GM13976 (cell line): ENCODE results near the gene TIAL1.

Experiments used
- DNase-seq: peaks from one replicate; pipeline ENCODE4 v3.0.0; 2012; ENCODE audit warnings: low spot score
- in situ Hi-C: fragments of 300-500 bp; cut with MboI; formaldehyde crosslinking; loops from one replicate; pipeline ENCODE4 v1.12.0; 2022; ENCODE audit warnings: low sequenced_read_pairs, mixed read lengths, inconsistent platforms; ENCODE audit not compliant: unreplicated experiment
- TF ChIP-seq, protein P1 (sequence below): IDR thresholded peaks from 2 replicates; pipeline ENCODE4 v1.5.1; 2012; ENCODE audit warnings: borderline replicate concordance, mild to moderate bottlenecking; ENCODE audit not compliant: insufficient read depth; ENCODE audit errors: extremely low read depth, missing control alignments, control extremely low read depth

TIAL1 gene

DNA sequence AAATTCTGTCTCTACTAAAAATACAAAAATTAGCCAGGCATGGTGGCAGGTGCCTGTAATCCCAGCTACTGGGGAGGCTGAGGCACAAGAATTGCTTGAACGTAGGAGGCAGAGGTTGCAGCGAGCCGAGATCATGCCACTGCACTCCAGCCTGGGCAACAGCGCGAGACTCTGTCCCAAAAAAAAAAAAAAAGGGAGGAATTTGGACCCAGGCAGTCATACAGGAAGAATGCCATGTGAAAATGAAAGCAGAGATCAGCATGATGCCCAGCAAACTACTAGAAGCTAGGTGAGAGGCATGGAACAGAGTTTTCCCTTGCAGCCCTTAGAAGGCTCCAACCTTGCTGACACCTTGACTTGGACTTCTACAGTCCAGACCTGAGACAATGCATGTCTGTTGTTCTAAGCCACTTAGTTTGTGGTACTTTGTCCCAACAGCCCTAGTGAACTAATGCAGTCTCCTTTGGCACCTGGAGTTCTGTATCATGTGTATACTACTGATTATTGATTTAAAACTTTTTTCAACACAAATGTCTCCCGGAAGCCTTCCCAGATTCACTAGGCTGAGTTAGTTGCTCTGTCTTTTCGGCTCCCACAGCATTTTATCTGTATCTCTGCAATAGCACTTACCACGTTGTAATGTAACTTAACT lies 44.2 kb upstream of the TIAL1 start:
- in situ Hi-C loops, result no loop called here
- TF ChIP-seq, protein P1, sequence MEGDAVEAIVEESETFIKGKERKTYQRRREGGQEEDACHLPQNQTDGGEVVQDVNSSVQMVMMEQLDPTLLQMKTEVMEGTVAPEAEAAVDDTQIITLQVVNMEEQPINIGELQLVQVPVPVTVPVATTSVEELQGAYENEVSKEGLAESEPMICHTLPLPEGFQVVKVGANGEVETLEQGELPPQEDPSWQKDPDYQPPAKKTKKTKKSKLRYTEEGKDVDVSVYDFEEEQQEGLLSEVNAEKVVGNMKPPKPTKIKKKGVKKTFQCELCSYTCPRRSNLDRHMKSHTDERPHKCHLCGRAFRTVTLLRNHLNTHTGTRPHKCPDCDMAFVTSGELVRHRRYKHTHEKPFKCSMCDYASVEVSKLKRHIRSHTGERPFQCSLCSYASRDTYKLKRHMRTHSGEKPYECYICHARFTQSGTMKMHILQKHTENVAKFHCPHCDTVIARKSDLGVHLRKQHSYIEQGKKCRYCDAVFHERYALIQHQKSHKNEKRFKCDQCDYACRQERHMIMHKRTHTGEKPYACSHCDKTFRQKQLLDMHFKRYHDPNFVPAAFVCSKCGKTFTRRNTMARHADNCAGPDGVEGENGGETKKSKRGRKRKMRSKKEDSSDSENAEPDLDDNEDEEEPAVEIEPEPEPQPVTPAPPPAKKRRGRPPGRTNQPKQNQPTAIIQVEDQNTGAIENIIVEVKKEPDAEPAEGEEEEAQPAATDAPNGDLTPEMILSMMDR, result no peak
- no peak for DNase-seq

DNA sequence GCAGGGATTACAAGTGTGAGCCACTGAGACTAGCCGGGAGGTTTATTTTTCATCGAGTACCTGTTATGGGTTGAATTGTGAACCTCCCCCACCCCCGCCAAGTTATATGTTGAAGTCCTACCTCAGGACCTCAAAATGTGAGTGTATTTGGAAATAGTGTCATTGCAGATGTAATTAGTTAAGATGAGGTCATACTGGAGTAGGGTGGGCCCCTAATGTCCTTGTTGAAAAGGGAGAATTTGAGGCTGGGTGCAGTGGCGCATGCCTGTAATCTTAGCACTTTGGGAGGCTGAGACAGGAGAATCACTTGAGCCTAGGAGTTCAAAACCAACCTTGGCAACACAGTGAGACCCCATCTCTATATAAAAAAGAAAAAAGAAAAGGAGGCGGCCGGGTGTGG lies 43.6 kb upstream of the TIAL1 start:
- TF ChIP-seq, protein P1, result no peak
- DNase-seq, result no peak
- in situ Hi-C loops, result no loop called here

DNA sequence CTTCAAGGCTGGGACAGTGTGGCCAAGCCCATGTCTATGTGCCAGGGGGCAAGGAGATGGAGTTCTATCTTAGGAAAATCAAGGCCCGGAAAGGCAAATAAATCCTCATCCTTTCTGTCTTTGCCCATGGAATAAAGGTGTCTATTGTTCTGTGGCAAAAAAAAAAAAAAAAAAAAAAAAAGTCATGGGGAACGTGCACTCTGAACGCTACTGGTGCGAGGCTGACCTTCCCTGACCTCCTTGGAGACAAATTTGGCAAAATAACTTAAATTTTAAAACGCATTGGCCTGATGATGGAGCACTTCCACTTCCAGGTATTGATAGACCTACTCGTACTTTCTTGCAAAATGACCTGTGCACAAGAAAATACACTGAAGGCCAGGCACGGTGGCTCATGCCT lies 42.2 kb upstream of the TIAL1 start:
- TF ChIP-seq, protein P1, result no peak
- no peak for DNase-seq
- in situ Hi-C loops, result no loop called here

DNA sequence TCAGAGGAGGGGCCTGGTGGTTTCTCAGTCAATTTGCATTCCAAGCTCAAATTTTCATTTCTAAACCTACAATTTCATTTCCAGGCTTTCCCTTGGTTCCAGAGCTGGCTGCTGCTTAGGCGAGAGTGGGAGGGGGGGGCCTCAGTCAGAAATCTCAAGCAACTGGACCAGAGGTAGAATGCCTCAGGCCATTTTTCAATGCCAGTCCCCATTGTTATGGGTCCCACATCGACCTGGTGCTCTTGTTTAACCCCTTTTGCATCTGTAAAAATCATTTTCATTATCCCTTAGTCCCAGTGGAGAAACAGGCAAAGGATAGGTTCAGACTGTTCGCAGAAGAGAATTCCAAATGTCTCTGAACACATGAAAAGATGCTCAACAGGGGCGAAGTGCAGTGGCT lies 40.9 kb upstream of the TIAL1 start:
- TF ChIP-seq, protein P1, result no peak
- no peak for DNase-seq
- in situ Hi-C loops, result no loop called here

DNA sequence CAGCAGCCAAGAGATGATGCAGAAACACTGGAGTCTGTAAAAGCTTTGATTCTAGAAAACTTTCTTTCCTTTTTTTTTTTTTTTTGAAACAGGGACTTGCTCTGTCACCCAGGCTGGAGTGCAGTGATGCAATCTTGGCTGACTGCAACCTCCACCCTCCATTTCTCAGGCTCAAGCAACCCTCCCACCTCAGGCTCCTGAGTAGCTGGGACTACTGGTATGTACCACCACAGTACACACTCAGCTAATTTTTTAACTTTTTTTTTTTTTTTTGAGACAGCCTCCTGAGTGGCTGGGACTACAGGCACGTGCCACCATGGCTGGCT lies 37.4 kb upstream of the TIAL1 start:
- DNase-seq, result no peak
- TF ChIP-seq, protein P1, result no peak
- in situ Hi-C loops, result no loop called here

DNA sequence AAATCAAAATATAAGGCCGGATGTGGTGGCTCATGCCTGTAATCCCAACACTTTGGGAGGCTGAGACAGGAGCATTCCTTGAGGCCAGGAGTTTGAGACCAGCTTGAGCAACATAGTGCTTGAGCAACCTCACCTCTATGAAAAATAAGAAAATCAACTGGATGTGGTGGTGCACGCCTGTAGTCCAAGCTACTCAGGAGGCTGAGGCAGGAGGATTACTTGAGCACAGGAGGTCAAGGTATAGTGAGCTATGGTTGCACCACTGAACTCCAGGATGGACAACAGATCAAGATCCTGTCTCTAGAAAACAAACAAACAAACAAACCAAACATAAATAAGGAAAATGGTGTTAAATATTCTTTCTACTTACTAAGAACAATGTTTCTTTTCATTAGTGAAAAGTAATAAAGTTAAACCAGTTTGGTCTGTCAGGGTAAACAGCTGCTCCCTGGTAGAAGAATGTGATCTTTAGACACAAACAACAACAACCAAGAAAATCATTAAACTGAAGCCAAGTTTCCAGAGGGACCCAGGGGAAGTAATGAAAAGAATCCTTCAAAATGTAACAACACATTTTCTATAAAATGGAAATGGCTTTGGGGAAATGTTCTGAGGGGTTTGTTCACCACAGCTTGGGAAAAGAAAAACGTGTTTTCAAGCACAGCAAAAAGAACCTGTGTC lies 36.9 kb upstream of the TIAL1 start:
- TF ChIP-seq, protein P1, result no peak
- in situ Hi-C loops, result no loop called here
- no peak for DNase-seq

DNA sequence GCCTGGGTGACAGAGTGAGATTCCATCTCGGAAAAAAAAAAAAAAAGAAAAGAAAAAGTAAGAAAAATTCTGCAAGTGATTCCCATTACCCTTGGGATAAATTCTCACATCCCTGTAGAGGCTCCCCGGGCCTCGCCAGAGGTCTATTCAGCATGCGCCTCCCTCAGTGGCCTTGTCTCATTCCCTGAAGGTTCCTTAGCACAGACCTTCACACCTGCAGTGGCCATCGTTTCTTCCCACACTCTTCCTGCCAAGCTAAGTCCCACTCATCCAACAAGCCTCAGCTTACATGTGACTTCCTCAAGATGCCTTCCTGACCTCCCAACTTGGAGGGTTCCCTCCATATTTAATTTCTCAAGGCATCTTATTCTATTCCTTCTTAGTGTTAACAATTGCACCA lies 33.5 kb upstream of the TIAL1 start:
- no peak for DNase-seq
- TF ChIP-seq, protein P1, result no peak
- in situ Hi-C loops, result no loop called here
